ENCODE measurements around the gene CTNND1. TPM values are rescaled to one million over a fixed set of nuclear protein-coding genes. Genes with fewer than 3 reads are reported as not detected.

CTNND1 gene
- total RNA-seq, 4 donors from 2014 or later = 165 to 415 (median 374) TPM

DNA sequence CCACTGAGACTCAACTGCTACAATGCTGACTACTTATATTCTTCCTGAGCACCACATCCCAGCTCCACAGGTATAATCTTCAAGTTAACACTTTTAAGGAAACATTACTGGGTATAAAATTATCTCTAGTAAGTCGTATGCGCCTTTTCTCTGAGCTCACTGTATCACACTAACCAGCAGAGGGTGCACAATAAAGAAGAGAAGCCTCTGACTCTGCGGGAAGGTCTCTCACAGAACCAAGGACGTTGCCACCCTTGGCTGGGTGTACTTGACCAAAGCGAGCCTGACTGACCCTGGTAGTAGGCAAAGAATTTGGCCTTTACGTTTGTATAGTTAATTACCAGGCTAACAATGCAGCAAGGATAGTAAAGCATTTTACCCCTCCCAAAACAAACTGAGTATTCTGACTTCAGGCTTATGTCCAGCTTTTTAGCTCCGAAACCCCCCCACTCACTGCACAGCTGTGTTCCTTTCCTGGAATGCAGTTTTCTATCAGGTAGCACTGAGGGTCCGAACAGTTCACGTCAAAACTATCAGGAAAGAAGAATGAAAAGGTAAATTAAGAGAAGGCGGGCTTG lies 9.8 kb upstream of the CTNND1 start, which contains the start of gene BTBD18:
BTBD18 (minus strand) TSS at position 144 of the 578 bp plus-strand sequence. CDS start 631 bp downstream, outside the sequence.
- H3K4me3 ChIP-seq = no peak within 1 kb of the TSS
- H3K36me3 ChIP-seq = no peaks in the 10 kb centered on the region
- 47 to 83% methylated on average over 1 to 10 of the region's 10 CpGs for WGBS, 2 donors (ENCODE audit: low coverage in 1 of 2)
- H3K27me3 ChIP-seq = no peaks in the 10 kb centered on the region
- peaks cover 0 to 11% (median 6%) of the 10 kb centered on the region in 4 donors for H3K4me1 ChIP-seq
- peak within 1 kb of the TSS in 1 of 4 donors; percentile 2 for H3K27ac ChIP-seq
- peak; percentile 48 for DNase-seq
- intact Hi-C loops (cut with DNase I; ENCODE audit: low total_unique reads) = no loop called here
- H3K9me3 ChIP-seq = no peaks in the 10 kb centered on the region
- TF ChIP-seq, protein P1, sequence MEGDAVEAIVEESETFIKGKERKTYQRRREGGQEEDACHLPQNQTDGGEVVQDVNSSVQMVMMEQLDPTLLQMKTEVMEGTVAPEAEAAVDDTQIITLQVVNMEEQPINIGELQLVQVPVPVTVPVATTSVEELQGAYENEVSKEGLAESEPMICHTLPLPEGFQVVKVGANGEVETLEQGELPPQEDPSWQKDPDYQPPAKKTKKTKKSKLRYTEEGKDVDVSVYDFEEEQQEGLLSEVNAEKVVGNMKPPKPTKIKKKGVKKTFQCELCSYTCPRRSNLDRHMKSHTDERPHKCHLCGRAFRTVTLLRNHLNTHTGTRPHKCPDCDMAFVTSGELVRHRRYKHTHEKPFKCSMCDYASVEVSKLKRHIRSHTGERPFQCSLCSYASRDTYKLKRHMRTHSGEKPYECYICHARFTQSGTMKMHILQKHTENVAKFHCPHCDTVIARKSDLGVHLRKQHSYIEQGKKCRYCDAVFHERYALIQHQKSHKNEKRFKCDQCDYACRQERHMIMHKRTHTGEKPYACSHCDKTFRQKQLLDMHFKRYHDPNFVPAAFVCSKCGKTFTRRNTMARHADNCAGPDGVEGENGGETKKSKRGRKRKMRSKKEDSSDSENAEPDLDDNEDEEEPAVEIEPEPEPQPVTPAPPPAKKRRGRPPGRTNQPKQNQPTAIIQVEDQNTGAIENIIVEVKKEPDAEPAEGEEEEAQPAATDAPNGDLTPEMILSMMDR (IDR thresholded peaks at IDR 0.05) = peak; percentile 43 to 69 (median 53)
- TF ChIP-seq POLR2AphosphoS5 (IDR thresholded peaks at IDR 0.05) (no peak), POLR2A (IDR thresholded peaks at IDR 0.05) (no peak), EP300 (IDR thresholded peaks at IDR 0.05; ENCODE audit: low read depth) (no peak)
- in situ Hi-C loops (cut with MboI; ENCODE audit: low pct_ligation_motif_present in 1 of 4, low pct_unique_long_range_greater_than_20kb in 1 of 4, low sequenced_read_pairs in 3 of 4) = no loop called here

DNA sequence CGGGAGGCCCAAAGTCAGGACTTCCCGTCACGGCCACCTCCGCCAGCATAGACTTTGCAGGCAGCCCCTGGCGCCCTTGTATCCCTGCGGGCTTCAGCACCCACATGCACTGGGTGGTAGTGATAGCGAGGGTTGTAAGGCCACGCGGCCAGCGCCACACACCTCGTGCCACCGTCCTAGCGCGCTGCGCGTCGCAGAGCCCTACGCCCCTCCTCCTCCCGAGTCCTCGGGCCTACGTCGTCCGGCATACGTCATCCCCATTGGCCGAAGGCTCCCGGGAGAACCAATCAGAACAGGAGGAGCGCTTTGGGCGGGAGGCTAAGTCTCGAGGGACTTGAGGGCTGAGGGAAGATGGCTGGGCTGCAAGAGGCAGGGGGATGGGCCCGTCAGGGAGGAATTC lies 8.6 kb upstream of the CTNND1 start:
- Histone ChIP-seq H3K4me1 (peaks cover 0 to 11% (median 6%) of the 10 kb centered on the region in 4 donors), H3K9me3 (no peaks in the 10 kb centered on the region), H3K4me3 (no peak overlapping the region), H3K27ac (no peak overlapping the region), H3K27me3 (no peaks in the 10 kb centered on the region), H3K36me3 (no peaks in the 10 kb centered on the region)
- TF ChIP-seq POLR2A (IDR thresholded peaks at IDR 0.05) (no peak), POLR2AphosphoS5 (IDR thresholded peaks at IDR 0.05) (no peak), EP300 (IDR thresholded peaks at IDR 0.05; ENCODE audit: low read depth) (no peak)
- TF ChIP-seq, protein P1 (IDR thresholded peaks at IDR 0.05) = no peak
- intact Hi-C loops (cut with DNase I; ENCODE audit: low total_unique reads) = no loop called here
- no peak for DNase-seq
- WGBS, 2 donors (ENCODE audit: low coverage in 1 of 2) = 97 to 100% methylated on average over 2 to 30 of the region's 30 CpGs
- in situ Hi-C loops (cut with MboI; ENCODE audit: low pct_ligation_motif_present in 1 of 4, low pct_unique_long_range_greater_than_20kb in 1 of 4, low sequenced_read_pairs in 3 of 4) = no loop called here

- DNase-seq = no peak
- Histone ChIP-seq H3K9me3 (no peaks in the 10 kb centered on the region), H3K4me3 (no peak overlapping the region), H3K27ac (no peak overlapping the region), H3K4me1 (peaks cover 0 to 8% (median 3%) of the 10 kb centered on the region in 4 donors), H3K27me3 (no peaks in the 10 kb centered on the region), H3K36me3 (no peaks in the 10 kb centered on the region)
- TF ChIP-seq POLR2A (IDR thresholded peaks at IDR 0.05) = no peak
- TF ChIP-seq POLR2AphosphoS5 (IDR thresholded peaks at IDR 0.05) = no peak
- TF ChIP-seq EP300 (IDR thresholded peaks at IDR 0.05; ENCODE audit: low read depth) = no peak
- TF ChIP-seq, protein P1 (IDR thresholded peaks at IDR 0.05) = no peak
- 91 to 100% methylated on average over 1 to 3 of the region's 3 CpGs for WGBS, 2 donors (ENCODE audit: low coverage in 1 of 2)
- in situ Hi-C loops (cut with MboI; ENCODE audit: low pct_ligation_motif_present in 1 of 4, low pct_unique_long_range_greater_than_20kb in 1 of 4, low sequenced_read_pairs in 3 of 4) (no loop called here), intact Hi-C loops (cut with DNase I; ENCODE audit: low total_unique reads) (no loop called here)
These were observed 3.4 kb upstream of the CTNND1 start for GRCh38 chr11:57758174-57758573.

- DNase-seq = peak; percentile 47
- in situ Hi-C loops (cut with MboI; ENCODE audit: low pct_ligation_motif_present in 1 of 4, low pct_unique_long_range_greater_than_20kb in 1 of 4, low sequenced_read_pairs in 3 of 4) = loop anchor here in 1 of 4 donors (5.0 kb wide), 1 partner anchor 40 kb away; no protein-coding TSS in a partner anchor
- H3K9me3 ChIP-seq = no peaks in the 10 kb centered on the region
- 12 to 17% methylated on average over 7 to 9 of the region's 9 CpGs for WGBS, 2 donors (ENCODE audit: low coverage in 1 of 2)
- TF ChIP-seq EP300 (IDR thresholded peaks at IDR 0.05; ENCODE audit: low read depth) = no peak
- peak in 2 of 3 donors; percentile 22 to 50 for TF ChIP-seq POLR2AphosphoS5 (IDR thresholded peaks at IDR 0.05)
- TF ChIP-seq, protein P1 (IDR thresholded peaks at IDR 0.05) = no peak
- TF ChIP-seq POLR2A (IDR thresholded peaks at IDR 0.05) = peak; percentile 29
- H3K36me3 ChIP-seq = no peaks in the 10 kb centered on the region
- peaks cover 0 to 45% (median 30%) of the 10 kb centered on the region in 4 donors for H3K4me1 ChIP-seq
- intact Hi-C loops (cut with DNase I; ENCODE audit: low total_unique reads) = loop anchor here (5.0 kb wide), 1 partner anchor 40 kb away; no protein-coding TSS in a partner anchor
- H3K27me3 ChIP-seq = no peaks in the 10 kb centered on the region
- peak overlapping the region; percentile 46 to 80 (median 60) for H3K4me3 ChIP-seq
- peak overlapping the region; percentile 89 to 99 (median 96) for H3K27ac ChIP-seq
These were observed 746 bp downstream of the CTNND1 start for GRCh38 chr11:57762235-57762861.

Data from transverse colon (tissue), 4 donors.